Stimulated activated CD8-positive, alpha-beta memory T cell treated with anti-CD3 and anti-CD28 coated beads, Interleukin-7, amount 100 ng/mL, for 4 hours (primary cell): ENCODE measurements around the gene SKI.

Source experiments
- DNase-seq, 2 donors: peaks; one replicate each; pipeline ENCODE4 v3.0.0-alpha.2; 2020; ENCODE audit warnings: low read depth in 2 of 2

SKI gene

GRCh38 chr1:2229911-2230731 is 2.0 kb downstream of the SKI start:
- no peak for DNase-seq

GRCh38 chr1:2230781-2231531 is 2.8 kb downstream of the SKI start:
- peak in 1 of 2 donors; percentile 36 for DNase-seq

GRCh38 chr1:2231532-2232254 is 3.6 kb downstream of the SKI start:
- DNase-seq, result peak; percentile 41 to 52

- no peak for DNase-seq
Measured at GRCh38 chr1:2232255-2232915, 4.3 kb downstream of the SKI start.

- DNase-seq, result no peak
Measured at GRCh38 chr1:2232916-2233438, 4.9 kb downstream of the SKI start.

GRCh38 chr1:2233468-2233867 is 5.3 kb downstream of the SKI start:
- DNase-seq, result no peak

GRCh38 chr1:2233997-2234761 is 6.1 kb downstream of the SKI start:
- DNase-seq, result peak; percentile 38 to 63

- DNase-seq, result peak in 1 of 2 donors; percentile 29
Measured at GRCh38 chr1:2234762-2235113, 6.6 kb downstream of the SKI start.

GRCh38 chr1:2235300-2235998 is 7.3 kb downstream of the SKI start:
- DNase-seq, result no peak

- no peak for DNase-seq
Measured at GRCh38 chr1:2236695-2237677, 8.9 kb downstream of the SKI start.

GRCh38 chr1:2237773-2238172 is 9.7 kb downstream of the SKI start:
- no peak for DNase-seq

GRCh38 chr1:2238361-2239012 is 10.4 kb downstream of the SKI start:
- no peak for DNase-seq

GRCh38 chr1:2239013-2239370 is 10.9 kb downstream of the SKI start:
- no peak for DNase-seq

- DNase-seq, result no peak
Measured at GRCh38 chr1:2239384-2239985, 11.4 kb downstream of the SKI start.

- DNase-seq, result no peak
Measured at GRCh38 chr1:2240270-2241156, 12.4 kb downstream of the SKI start.

GRCh38 chr1:2241820-2242219 is 13.7 kb downstream of the SKI start:
- DNase-seq, result no peak
